Measurements from ENCODE around the gene CHST13. TPM values are rescaled to one million over a fixed set of nuclear protein-coding genes. Genes with fewer than 3 reads are reported as not detected.

The CHST13 gene
- total and polyA plus RNA-seq, 7 donors, result 0.07 to 0.20 TPM; not detected in 5

DNA sequence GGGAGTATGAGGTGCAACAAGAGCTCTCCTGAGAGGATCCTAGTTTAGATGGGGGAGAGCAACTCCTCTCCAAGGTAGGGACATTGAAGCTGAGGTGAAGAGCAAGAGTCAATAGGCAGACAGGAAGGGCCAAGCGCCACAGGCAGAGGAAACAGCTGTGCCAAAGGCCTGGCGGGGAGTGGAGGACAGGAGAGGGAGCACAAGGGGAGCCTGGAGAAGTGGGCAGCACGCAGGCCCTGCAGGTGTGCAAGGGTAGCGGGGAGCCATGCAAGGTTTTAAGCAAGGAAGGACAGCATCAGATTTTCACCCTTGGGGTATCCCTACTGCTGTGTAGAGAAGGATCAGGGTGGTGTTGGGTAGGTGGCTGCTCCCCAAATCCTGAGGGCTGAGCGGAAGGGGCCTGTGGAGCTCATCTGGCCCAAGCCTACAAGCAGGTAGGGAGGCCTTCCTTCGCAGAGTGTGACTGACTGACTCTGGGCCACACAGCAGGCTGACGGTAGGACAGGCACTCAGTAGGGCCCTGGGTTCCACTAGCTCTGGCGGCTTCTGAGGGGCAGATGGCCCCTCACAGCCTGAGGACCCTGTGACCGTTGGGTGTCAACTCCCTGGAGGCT lies 13.3 kb downstream of the CHST13 start:
- ATAC-seq (no peak), DNase-seq (peak in 1 of 2 donors; percentile 23)
- Histone ChIP-seq H3K36me3 (ENCODE audit: insufficient read depth in 1 of 2, low read depth in 1 of 2) (no peaks in the 10 kb centered on the region), H3K27ac (no peak overlapping the region), H3K4me3 (no peak overlapping the region), H3K4me1 (peaks cover 11% of the 10 kb centered on the region), H3K9me3 (no peaks in the 10 kb centered on the region), H3K27me3 (ENCODE audit: insufficient read depth in 3 of 3, low read length in 2 of 3) (peaks cover 0 to 13% (median 6%) of the 10 kb centered on the region in 3 donors)
- TF ChIP-seq, protein P1, sequence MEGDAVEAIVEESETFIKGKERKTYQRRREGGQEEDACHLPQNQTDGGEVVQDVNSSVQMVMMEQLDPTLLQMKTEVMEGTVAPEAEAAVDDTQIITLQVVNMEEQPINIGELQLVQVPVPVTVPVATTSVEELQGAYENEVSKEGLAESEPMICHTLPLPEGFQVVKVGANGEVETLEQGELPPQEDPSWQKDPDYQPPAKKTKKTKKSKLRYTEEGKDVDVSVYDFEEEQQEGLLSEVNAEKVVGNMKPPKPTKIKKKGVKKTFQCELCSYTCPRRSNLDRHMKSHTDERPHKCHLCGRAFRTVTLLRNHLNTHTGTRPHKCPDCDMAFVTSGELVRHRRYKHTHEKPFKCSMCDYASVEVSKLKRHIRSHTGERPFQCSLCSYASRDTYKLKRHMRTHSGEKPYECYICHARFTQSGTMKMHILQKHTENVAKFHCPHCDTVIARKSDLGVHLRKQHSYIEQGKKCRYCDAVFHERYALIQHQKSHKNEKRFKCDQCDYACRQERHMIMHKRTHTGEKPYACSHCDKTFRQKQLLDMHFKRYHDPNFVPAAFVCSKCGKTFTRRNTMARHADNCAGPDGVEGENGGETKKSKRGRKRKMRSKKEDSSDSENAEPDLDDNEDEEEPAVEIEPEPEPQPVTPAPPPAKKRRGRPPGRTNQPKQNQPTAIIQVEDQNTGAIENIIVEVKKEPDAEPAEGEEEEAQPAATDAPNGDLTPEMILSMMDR (IDR thresholded peaks at IDR 0.05), result no peak
- intact Hi-C loops (cut with DNase I), result no loop called here
- 74 to 75% (median 74%) methylated on average over 9 of the region's 9 CpGs for WGBS, 3 donors

DNA sequence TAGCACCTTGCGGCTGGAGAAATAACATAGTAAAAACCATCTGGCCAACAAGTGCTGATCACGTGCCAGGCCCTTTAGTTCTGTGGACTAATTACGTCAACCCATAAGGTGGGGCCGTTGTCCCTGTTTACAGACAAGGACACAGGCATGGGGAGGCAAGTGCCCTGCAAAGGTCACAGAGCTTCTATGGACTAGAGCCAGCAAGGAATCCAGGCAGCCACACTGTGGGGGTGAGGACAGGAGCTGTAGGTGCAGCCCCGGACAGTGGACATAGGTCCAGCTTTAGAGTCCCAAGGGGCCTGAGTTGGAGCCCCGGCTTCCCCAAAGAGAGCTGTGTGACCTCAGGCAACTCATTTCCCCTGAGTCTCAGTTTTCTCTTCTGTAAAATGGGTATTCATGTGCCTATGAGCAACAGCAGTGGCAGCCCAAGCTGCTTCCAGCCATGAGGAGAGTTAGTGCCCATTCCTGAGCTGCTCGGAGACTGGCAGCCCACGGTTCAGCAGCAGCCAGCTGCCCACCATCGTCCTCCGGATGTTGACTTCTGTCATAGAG lies 13.9 kb downstream of the CHST13 start:
- peaks cover 11% of the 10 kb centered on the region for H3K4me1 ChIP-seq
- H3K27me3 ChIP-seq (ENCODE audit: insufficient read depth in 3 of 3, low read length in 2 of 3), result peaks cover 0 to 18% (median 6%) of the 10 kb centered on the region in 3 donors
- intact Hi-C loops (cut with DNase I), result no loop called here
- DNase-seq (peak in 1 of 2 donors; percentile 25), ATAC-seq (no peak)
- no peak overlapping the region for H3K27ac ChIP-seq
- TF ChIP-seq, protein P1 (IDR thresholded peaks at IDR 0.05), result no peak
- H3K9me3 ChIP-seq, result no peaks in the 10 kb centered on the region
- no peak overlapping the region for H3K4me3 ChIP-seq
- WGBS, 3 donors, result 51 to 64% (median 59%) methylated on average over 10 of the region's 10 CpGs
- no peaks in the 10 kb centered on the region for H3K36me3 ChIP-seq (ENCODE audit: insufficient read depth in 1 of 2, low read depth in 1 of 2)

DNA sequence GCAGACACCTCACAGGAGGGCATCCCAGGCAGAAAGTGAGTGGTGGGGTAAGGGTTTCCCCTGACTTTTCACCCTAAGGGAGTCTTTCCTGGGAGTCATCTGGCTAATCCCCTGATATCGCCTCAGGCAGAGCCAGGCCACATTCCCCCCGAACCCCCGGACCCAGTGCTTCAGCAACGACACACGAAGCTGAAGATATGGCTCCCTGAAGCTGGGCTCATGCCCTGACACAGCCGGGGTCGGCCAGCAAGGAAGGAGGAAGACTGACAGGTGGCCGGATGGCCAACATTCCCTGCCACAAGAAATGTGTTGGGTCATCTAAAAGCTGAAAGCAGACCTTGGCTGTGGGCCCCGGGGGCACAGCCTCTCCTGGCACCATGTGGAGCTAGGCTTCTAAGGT lies 14.4 kb downstream of the CHST13 start:
- Histone ChIP-seq H3K27ac (no peak overlapping the region), H3K9me3 (no peaks in the 10 kb centered on the region), H3K4me1 (peaks cover 11% of the 10 kb centered on the region), H3K27me3 (ENCODE audit: insufficient read depth in 3 of 3, low read length in 2 of 3) (peaks cover 0 to 24% (median 6%) of the 10 kb centered on the region in 3 donors), H3K4me3 (no peak overlapping the region), H3K36me3 (ENCODE audit: insufficient read depth in 1 of 2, low read depth in 1 of 2) (no peaks in the 10 kb centered on the region)
- TF ChIP-seq, protein P1 (IDR thresholded peaks at IDR 0.05), result no peak
- ATAC-seq (peak in 1 of 4 donors; percentile 51), DNase-seq (peak in 1 of 2 donors; percentile 49)
- intact Hi-C loops (cut with DNase I), result no loop called here
- WGBS, 3 donors, result 36 to 51% (median 37%) methylated on average over 9 of the region's 9 CpGs

DNA sequence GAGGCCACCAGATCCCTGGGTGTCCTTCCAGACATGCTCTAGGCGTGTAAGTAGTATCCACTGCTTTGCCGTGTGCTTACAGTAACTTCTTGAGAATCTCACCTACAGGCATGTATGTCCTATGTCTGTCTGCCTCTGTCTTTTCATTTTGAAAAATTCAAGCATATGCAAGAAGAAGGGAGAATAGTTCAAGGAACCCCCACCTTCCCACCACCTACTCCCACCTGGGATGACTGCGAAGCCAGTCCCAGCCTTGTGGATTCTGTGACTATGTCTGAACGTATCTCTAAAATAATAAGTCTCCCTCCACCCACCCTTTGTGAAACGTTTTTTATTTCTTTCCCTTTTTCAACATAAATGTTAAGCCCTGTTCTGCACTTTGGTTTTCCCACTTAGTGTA lies 15.0 kb downstream of the CHST13 start:
- ATAC-seq, result no peak
- DNase-seq, result peak in 1 of 2 donors; percentile 4
- intact Hi-C loops (cut with DNase I), result no loop called here
- no peaks in the 10 kb centered on the region for H3K36me3 ChIP-seq (ENCODE audit: insufficient read depth in 1 of 2, low read depth in 1 of 2)
- peaks cover 0 to 28% (median 6%) of the 10 kb centered on the region in 3 donors for H3K27me3 ChIP-seq (ENCODE audit: insufficient read depth in 3 of 3, low read length in 2 of 3)
- H3K4me3 ChIP-seq, result no peak overlapping the region
- no peak overlapping the region for H3K27ac ChIP-seq
- WGBS, 3 donors, result 36 to 52% (median 45%) methylated on average over 5 of the region's 5 CpGs
- TF ChIP-seq, protein P1 (IDR thresholded peaks at IDR 0.05), result no peak
- no peaks in the 10 kb centered on the region for H3K9me3 ChIP-seq
- H3K4me1 ChIP-seq, result peaks cover 11% of the 10 kb centered on the region

All from psoas muscle (tissue), 8 donors.